Adrenal gland (tissue), 12 donors: ENCODE data around the gene HOMER1. TPM values are rescaled to one million over a fixed set of nuclear protein-coding genes. Genes with fewer than 3 reads are reported as not detected.

Experiments
- DNase-seq, 7 donors: peaks; one replicate each; pipeline ENCODE4 v3.0.0-alpha.2; 2019 to 2020
- H3K27ac ChIP-seq, 5 donors: fragments of 200-600 bp; sonication (generic) in 4 of 5; 1 replicate in 3 of 5; 2 replicates in 2 of 5; pipeline versions ENCODE4 v1.5.1 to v1.8.0; 2016 to 2020; ENCODE audit warnings: mild to moderate bottlenecking in 1 of 5
- H3K27me3 ChIP-seq: fragments of 200-600 bp; 2 replicates; pipeline ENCODE4 v1.8.0; 2021
- H3K36me3 ChIP-seq, 2 donors: fragments of 200-600 bp; replicated peaks in 1 of 2; 1 replicate in 1 of 2; 2 replicates in 1 of 2; pipeline versions ENCODE4 v1.5.1 to v1.8.0; 2018 to 2022
- H3K4me1 ChIP-seq, 2 donors: fragments of 200-600 bp; replicated peaks in 1 of 2; 1 replicate in 1 of 2; 2 replicates in 1 of 2; pipeline versions ENCODE4 v1.5.1 to v1.8.0; 2018 to 2021
- H3K4me3 ChIP-seq, 4 donors: fragments of 200-600 bp; sonication (generic) in 3 of 4; one replicate each; pipeline ENCODE4 v1.5.1; 2016 to 2018
- H3K9me3 ChIP-seq, 3 donors: fragments of 200-600 bp; sonication (generic) in 1 of 3; replicated peaks in 1 of 3; 1 replicate in 2 of 3; 2 replicates in 1 of 3; pipeline versions ENCODE4 v1.5.1 to v1.8.0; 2016 to 2021
- POLR2A ChIP-seq, 2 donors: fragments of 450-650 bp; IDR thresholded peaks; one replicate each; pipeline ENCODE4 v1.6.1; 2017; ENCODE audit warnings: antibody characterized with exemption in 2 of 2, mild to moderate bottlenecking in 2 of 2, moderate library complexity in 1 of 2
- WGBS, 4 donors: extraction: QIAGEN DNeasy Blood & Tissue Kit in 2 of 4; methylation state at CpG; one replicate each; pipeline versions ENCODE4 v1.1.5 to v1.1.7; 2013 to 2017; 5-methylcytosine and 5-hydroxymethylcytosine counted together
- intact Hi-C, 2 donors: fragments of 100-400 bp; cut with DNase I; formaldehyde crosslinking; loops; one replicate each; pipeline versions ENCODE4 v1.14.1 to v1.15.0; 2022 to 2023
- polyA plus RNA-seq, 3 donors: library from polyadenylated mRNA; stranded (reverse); fragments of 200-250 nt in 2 of 3; fragments of 350-450 nt in 1 of 3; fragmentation: Illumina TruSeq in 1 of 3; extraction: RNeasy Lipid Tissue Mini Kit (QIAGEN cat#74804) in 1 of 3; gene quantifications; one replicate each; pipeline ENCODE4 v1.2.3, GENCODE V29; 2013 to 2014
- total RNA-seq, 9 donors: library from RNA; depleted of rRNA in 4 of 9; stranded (reverse); fragments of >200 nt in 4 of 9; fragments of 120-200 nt in 1 of 9; fragmentation: NEBNext Ultra II Directional in 1 of 9; extraction: Animal tissue kit (Norgen Biotek cat#: 25700) in 1 of 9; gene quantifications; one replicate each; pipeline versions ENCODE4 v1.1.0 to v1.2.4, GENCODE V29; 2013 to 2023
- TF ChIP-seq, protein P1 (sequence below), 6 experiments: fragments of 450-650 bp in 4 of 6; fragments of 200-600 bp in 2 of 6; sonication (generic) in 1 of 6; IDR thresholded peaks; 1 replicate in 5 of 6; 2 replicates in 1 of 6; pipeline versions ENCODE4 v1.5.1 to v1.8.0; 2016 to 2021; ENCODE audit warnings: antibody characterized with exemption in 6 of 6, mild to moderate bottlenecking in 2 of 6, moderate library complexity in 1 of 6
- donor health status: healthy with polysubstance abuse.
- donor health status: Bipolar disorder and iron deficiency.
- donor health status: DM: yes; HTN: yes; CAD: no.
- donor health status: DM: no; HTN: no; CAD: no.
- donor health status: DM: no; HTN: no; CAD: no.
- donor health status: DM: yes; HTN: yes; CAD: no.

The HOMER1 gene
- total and polyA plus RNA-seq, 12 donors, result 0.06 to 10.4 (median 0.78) TPM

DNA sequence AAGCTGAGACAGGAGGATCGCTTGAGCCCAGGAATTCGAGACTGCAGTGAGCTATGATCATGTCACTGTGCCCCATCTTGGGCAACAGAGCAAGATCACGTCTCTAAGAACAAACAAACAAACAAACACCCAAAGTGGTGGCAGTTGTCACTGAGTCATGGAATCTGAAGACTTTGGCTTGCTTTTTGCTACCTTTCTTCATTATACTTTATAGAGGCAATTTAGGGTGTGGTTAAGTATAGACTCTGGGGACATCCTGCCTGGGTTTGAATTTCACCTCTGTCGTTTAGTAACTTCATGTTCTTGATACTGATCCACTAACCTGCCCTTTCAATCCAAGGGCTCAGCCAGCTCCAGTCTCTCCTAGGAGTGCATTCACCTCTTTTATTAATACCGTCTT lies 13.0 kb upstream of the HOMER1 start:
- TF ChIP-seq POLR2A (IDR thresholded peaks at IDR 0.05), result no peak
- TF ChIP-seq, protein P1, sequence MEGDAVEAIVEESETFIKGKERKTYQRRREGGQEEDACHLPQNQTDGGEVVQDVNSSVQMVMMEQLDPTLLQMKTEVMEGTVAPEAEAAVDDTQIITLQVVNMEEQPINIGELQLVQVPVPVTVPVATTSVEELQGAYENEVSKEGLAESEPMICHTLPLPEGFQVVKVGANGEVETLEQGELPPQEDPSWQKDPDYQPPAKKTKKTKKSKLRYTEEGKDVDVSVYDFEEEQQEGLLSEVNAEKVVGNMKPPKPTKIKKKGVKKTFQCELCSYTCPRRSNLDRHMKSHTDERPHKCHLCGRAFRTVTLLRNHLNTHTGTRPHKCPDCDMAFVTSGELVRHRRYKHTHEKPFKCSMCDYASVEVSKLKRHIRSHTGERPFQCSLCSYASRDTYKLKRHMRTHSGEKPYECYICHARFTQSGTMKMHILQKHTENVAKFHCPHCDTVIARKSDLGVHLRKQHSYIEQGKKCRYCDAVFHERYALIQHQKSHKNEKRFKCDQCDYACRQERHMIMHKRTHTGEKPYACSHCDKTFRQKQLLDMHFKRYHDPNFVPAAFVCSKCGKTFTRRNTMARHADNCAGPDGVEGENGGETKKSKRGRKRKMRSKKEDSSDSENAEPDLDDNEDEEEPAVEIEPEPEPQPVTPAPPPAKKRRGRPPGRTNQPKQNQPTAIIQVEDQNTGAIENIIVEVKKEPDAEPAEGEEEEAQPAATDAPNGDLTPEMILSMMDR (IDR thresholded peaks at IDR 0.05), result no peak
- intact Hi-C loops, result no loop called here
- Histone ChIP-seq H3K4me3 (no peak overlapping the region), H3K9me3 (peaks cover 0 to 4% (median 0%) of the 10 kb centered on the region in 3 donors), H3K27me3 (no peaks in the 10 kb centered on the region), H3K27ac (no peak overlapping the region), H3K36me3 (no peaks in the 10 kb centered on the region), H3K4me1 (no peaks in the 10 kb centered on the region)
- WGBS, 4 donors, result 82 to 85% (median 83%) methylated on average over 5 of the region's 5 CpGs
- no peak for DNase-seq

GRCh38 chr5:79526493-79526892 lies 12.6 kb upstream of the HOMER1 start:
- intact Hi-C loops, result no loop called here
- Histone ChIP-seq H3K27me3 (no peaks in the 10 kb centered on the region), H3K4me1 (no peaks in the 10 kb centered on the region), H3K4me3 (no peak overlapping the region), H3K36me3 (no peaks in the 10 kb centered on the region), H3K9me3 (peaks cover 0 to 4% (median 0%) of the 10 kb centered on the region in 3 donors), H3K27ac (no peak overlapping the region)
- WGBS, 4 donors, result 65 to 84% (median 74%) methylated on average over 2 of the region's 2 CpGs
- no peak for DNase-seq
- no peak for TF ChIP-seq POLR2A (IDR thresholded peaks at IDR 0.05)
- TF ChIP-seq, protein P1 (IDR thresholded peaks at IDR 0.05), result no peak

- Histone ChIP-seq H3K4me3 (no peak overlapping the region), H3K27ac (no peak overlapping the region), H3K4me1 (no peaks in the 10 kb centered on the region), H3K36me3 (no peaks in the 10 kb centered on the region), H3K9me3 (peaks cover 0 to 4% (median 0%) of the 10 kb centered on the region in 3 donors), H3K27me3 (no peaks in the 10 kb centered on the region)
- DNase-seq, result no peak
- intact Hi-C loops, result no loop called here
- TF ChIP-seq, protein P1 (IDR thresholded peaks at IDR 0.05), result no peak
- no peak for TF ChIP-seq POLR2A (IDR thresholded peaks at IDR 0.05)
- WGBS, 4 donors, result 88 to 100% (median 90%) methylated on average over 1 of the region's 1 CpG
Measured at GRCh38 chr5:79521156-79521555, 7.2 kb upstream of the HOMER1 start.

DNA sequence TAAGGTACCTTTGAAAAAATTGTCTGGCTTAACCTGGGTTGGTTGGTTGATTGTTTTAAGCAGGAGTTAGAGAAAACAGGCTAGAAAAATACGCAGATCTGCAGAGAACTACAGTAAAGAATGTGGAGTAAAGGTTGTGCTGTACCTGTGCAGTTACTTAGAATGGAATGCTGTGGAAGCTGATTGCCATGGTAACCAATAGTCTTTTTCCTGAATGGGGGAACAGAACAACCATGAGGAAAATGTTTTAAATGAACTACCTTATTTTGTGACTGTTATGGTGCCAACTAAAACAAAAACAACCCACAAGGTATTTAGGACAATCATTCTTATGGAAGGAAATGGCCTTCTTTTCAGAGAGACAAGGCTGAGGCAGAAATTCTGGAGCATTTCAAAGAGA lies 4.8 kb upstream of the HOMER1 start:
- no peak overlapping the region for H3K4me3 ChIP-seq
- no peak for DNase-seq
- 86 to 91% (median 90%) methylated on average over 1 of the region's 1 CpG for WGBS, 4 donors
- no peaks in the 10 kb centered on the region for H3K27me3 ChIP-seq
- H3K36me3 ChIP-seq, result no peaks in the 10 kb centered on the region
- no peak for TF ChIP-seq POLR2A (IDR thresholded peaks at IDR 0.05)
- TF ChIP-seq, protein P1 (IDR thresholded peaks at IDR 0.05), result no peak
- no peaks in the 10 kb centered on the region for H3K9me3 ChIP-seq
- H3K27ac ChIP-seq, result no peak overlapping the region
- intact Hi-C loops, result no loop called here
- peaks cover 0 to 6% of the 10 kb centered on the region in 2 donors for H3K4me1 ChIP-seq
